ENCODE measurements around the gene XRCC4. TPM values are rescaled to one million over a fixed set of nuclear protein-coding genes. Genes with fewer than 3 reads are reported as not detected.

Gene XRCC4
- total RNA-seq, 1 experiment from 2014 or later: 7.1 TPM

GRCh38 chr5:83145241-83145640 lies 67.9 kb downstream of the XRCC4 start:
- ChIA-PET POLR2A (interaction anchor here (0.6 to 1.2 kb wide), 3 partner anchors 23 to 102 kb away, joined by 3 to 4 read pairs (median 3); no protein-coding TSS in a partner anchor), CTCF (interaction anchor here (0.6 to 0.7 kb wide), 2 partner anchors 18 to 68 kb away, joined by 3 read pairs; partner anchors contain the start of gene XRCC4)
- Mint-ChIP-seq H3K4me1 (ENCODE audit: insufficient read depth, unreplicated experiment) (peaks cover 5% of the 10 kb centered on the region), H3K4me3 (ENCODE audit: unreplicated experiment) (no peak overlapping the region), H3K36me3 (ENCODE audit: insufficient read depth, unreplicated experiment) (no peaks in the 10 kb centered on the region), H3K9me3 (ENCODE audit: unreplicated experiment) (no peaks in the 10 kb centered on the region), H3K27ac (ENCODE audit: low read depth, unreplicated experiment) (no peak overlapping the region), H3K27me3 (ENCODE audit: insufficient read depth, unreplicated experiment) (no peaks in the 10 kb centered on the region)
- DNase-seq (ENCODE audit: unreplicated experiment): no peak
- intact Hi-C loops (cut with micrococcal nuclease): no loop called here
- TF ChIP-seq CTCF (IDR thresholded peaks at IDR 0.05; ENCODE audit: unreplicated experiment): no peak
- BruUV-seq (replicated peaks): no TSS peak

- intact Hi-C loops (cut with micrococcal nuclease): no loop called here
- Mint-ChIP-seq H3K4me1 (ENCODE audit: insufficient read depth, unreplicated experiment) (peaks cover 5% of the 10 kb centered on the region), H3K27me3 (ENCODE audit: insufficient read depth, unreplicated experiment) (no peaks in the 10 kb centered on the region), H3K36me3 (ENCODE audit: insufficient read depth, unreplicated experiment) (no peaks in the 10 kb centered on the region), H3K9me3 (ENCODE audit: unreplicated experiment) (no peaks in the 10 kb centered on the region), H3K27ac (ENCODE audit: low read depth, unreplicated experiment) (no peak overlapping the region), H3K4me3 (ENCODE audit: unreplicated experiment) (no peak overlapping the region)
- POLR2A ChIA-PET: interaction anchor here (0.7 to 1.2 kb wide), 2 partner anchors 24 to 70 kb away, joined by 3 to 4 read pairs; no protein-coding TSS in a partner anchor
- CTCF ChIA-PET: interaction anchor here (0.6 to 0.7 kb wide), 2 partner anchors 19 to 68 kb away, joined by 3 read pairs; partner anchors contain the start of gene XRCC4
- BruUV-seq (replicated peaks): no TSS peak
- TF ChIP-seq CTCF (IDR thresholded peaks at IDR 0.05; ENCODE audit: unreplicated experiment): no peak
- no peak for DNase-seq (ENCODE audit: unreplicated experiment)
Observed at GRCh38 chr5:83145882-83146331, 68.6 kb downstream of the XRCC4 start.

- intact Hi-C loops (cut with micrococcal nuclease): no loop called here
- Mint-ChIP-seq H3K36me3 (ENCODE audit: insufficient read depth, unreplicated experiment) (no peaks in the 10 kb centered on the region), H3K27me3 (ENCODE audit: insufficient read depth, unreplicated experiment) (no peaks in the 10 kb centered on the region), H3K9me3 (ENCODE audit: unreplicated experiment) (no peaks in the 10 kb centered on the region), H3K27ac (ENCODE audit: low read depth, unreplicated experiment) (no peak overlapping the region), H3K4me1 (ENCODE audit: insufficient read depth, unreplicated experiment) (peaks cover 5% of the 10 kb centered on the region), H3K4me3 (ENCODE audit: unreplicated experiment) (no peak overlapping the region)
- ChIA-PET POLR2A (interaction anchor here (1.2 kb wide), 1 partner anchor 25 kb away, joined by 3 read pairs; no protein-coding TSS in a partner anchor), CTCF (no interaction called here)
- no peak for TF ChIP-seq CTCF (IDR thresholded peaks at IDR 0.05; ENCODE audit: unreplicated experiment)
- no TSS peak for BruUV-seq (replicated peaks)
- no peak for DNase-seq (ENCODE audit: unreplicated experiment)
Observed at GRCh38 chr5:83146441-83146840, 69.1 kb downstream of the XRCC4 start.

GRCh38 chr5:83147593-83147992 lies 70.2 kb downstream of the XRCC4 start:
- intact Hi-C loops (cut with micrococcal nuclease): no loop called here
- POLR2A ChIA-PET: no interaction called here
- Mint-ChIP-seq H3K4me1 (ENCODE audit: insufficient read depth, unreplicated experiment) (no peaks in the 10 kb centered on the region), H3K27me3 (ENCODE audit: insufficient read depth, unreplicated experiment) (no peaks in the 10 kb centered on the region), H3K27ac (ENCODE audit: low read depth, unreplicated experiment) (no peak overlapping the region), H3K36me3 (ENCODE audit: insufficient read depth, unreplicated experiment) (no peaks in the 10 kb centered on the region), H3K4me3 (ENCODE audit: unreplicated experiment) (no peak overlapping the region), H3K9me3 (ENCODE audit: unreplicated experiment) (no peaks in the 10 kb centered on the region)
- no TSS peak for BruUV-seq (replicated peaks)
- no peak for DNase-seq (ENCODE audit: unreplicated experiment)
- CTCF ChIA-PET: no interaction called here
- TF ChIP-seq CTCF (IDR thresholded peaks at IDR 0.05; ENCODE audit: unreplicated experiment): no peak

Data from MCF 10A (cell line).